GM18951 (cell line): ENCODE measurements around the gene UAP1L1.

Experiments used
- POLR2A ChIP-seq: IDR thresholded peaks from 4 replicates; pipeline ENCODE4 v1.6.1; 2011; ENCODE audit warnings: mild to moderate bottlenecking; ENCODE audit not compliant: insufficient read length, insufficient read depth; ENCODE audit errors: extremely low read depth
- in situ Hi-C: fragments of 300-500 bp; cut with MboI; formaldehyde crosslinking; loops from one replicate; pipeline ENCODE4 v1.12.0; 2022; ENCODE audit warnings: low sequenced_read_pairs, mixed read lengths, inconsistent platforms; ENCODE audit not compliant: unreplicated experiment

The UAP1L1 gene

DNA sequence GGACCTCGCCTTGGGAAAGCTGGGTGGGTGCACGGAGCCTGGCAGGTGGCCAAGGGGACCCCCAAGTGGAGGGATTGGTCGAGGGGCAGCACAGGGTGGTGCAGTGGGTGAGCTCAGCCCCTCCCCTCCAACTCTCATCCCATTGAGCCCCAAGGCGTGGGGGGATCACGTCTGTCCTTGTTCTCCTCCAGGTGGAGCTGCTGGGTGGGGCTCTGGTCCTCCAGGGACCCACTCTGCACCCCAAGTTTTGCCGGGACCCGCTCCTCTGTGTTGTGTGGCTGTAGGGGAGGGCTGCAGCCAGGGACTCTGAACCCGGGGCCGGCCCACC is 41.8 kb upstream of the UAP1L1 start:
- in situ Hi-C loops: loop anchor here (25.0 kb wide), 1 partner anchor 248 kb away; the partner anchor contains the start of genes CCDC183 and TMEM141
- no peak for TF ChIP-seq POLR2A

DNA sequence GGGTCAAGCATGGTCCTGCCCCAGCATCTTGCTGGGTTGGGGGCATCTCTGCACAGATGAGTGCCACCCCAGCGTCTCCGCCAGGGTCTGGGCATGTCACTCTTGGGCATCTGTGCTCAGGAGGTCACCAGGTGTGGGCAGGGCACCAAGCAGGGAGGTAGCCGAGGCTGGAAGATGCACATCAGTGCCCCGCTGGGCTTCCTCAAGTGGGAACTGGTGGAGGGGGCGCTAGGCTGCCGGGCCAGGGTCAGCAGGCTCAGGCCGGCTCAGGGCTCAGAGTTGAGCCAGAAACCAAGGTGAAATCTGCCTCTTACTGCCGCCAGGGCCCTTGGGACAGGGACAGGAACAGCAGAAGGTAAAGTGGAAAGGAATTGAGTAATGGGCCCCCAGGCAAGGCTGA is 41.4 kb upstream of the UAP1L1 start:
- in situ Hi-C loops: loop anchor here (25.0 kb wide), 1 partner anchor 249 kb away; the partner anchor contains the start of genes CCDC183 and TMEM141

DNA sequence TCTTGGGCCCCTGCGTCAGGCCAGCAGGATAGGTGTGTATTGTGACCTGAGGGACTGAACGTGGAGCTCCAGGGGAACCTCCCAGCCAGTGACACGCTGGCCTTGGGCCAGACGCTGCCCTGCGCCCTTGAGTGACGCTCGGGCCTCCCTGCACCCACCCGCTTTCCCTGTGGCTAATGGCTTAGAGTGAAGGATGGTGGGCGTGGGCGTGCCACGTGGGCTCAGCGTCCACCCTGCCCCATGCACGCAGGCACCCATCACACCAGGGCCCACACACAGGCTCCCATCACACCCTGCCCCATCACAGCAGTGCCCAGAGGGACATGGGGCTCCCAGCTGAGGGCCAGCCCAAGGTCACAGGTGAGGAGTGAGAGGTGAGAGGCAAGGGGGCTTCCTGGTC is 40.3 kb upstream of the UAP1L1 start:
- in situ Hi-C loops: loop anchor here (25.0 kb wide), 1 partner anchor 250 kb away; the partner anchor contains the start of genes CCDC183 and TMEM141
- TF ChIP-seq POLR2A: no peak

More for the DNA sequence above, 41.4 kb upstream of the UAP1L1 start:
- no peak for TF ChIP-seq POLR2A

DNA sequence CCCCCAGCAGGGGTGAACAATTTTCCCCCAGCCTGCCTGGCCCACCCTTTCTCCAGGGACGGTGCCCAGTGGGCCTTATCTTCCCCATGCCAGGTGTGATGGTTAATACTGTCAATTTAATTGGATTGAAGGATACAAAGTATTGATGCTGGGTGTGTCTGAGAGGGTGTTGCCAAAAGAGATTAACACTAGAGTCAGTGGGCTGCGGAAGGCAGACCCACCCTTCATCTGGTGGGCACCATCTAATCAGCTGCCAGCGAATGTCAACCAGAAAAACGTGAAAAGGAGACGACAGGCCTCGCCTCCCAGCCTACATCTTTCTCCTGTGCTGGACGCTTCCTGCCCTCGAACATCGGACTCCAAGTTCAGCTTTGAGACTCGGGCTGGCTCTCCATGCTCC is 39.8 kb upstream of the UAP1L1 start:
- TF ChIP-seq POLR2A: no peak
- in situ Hi-C loops: loop anchor here (25.0 kb wide), 1 partner anchor 250 kb away; the partner anchor contains the start of genes CCDC183 and TMEM141

DNA sequence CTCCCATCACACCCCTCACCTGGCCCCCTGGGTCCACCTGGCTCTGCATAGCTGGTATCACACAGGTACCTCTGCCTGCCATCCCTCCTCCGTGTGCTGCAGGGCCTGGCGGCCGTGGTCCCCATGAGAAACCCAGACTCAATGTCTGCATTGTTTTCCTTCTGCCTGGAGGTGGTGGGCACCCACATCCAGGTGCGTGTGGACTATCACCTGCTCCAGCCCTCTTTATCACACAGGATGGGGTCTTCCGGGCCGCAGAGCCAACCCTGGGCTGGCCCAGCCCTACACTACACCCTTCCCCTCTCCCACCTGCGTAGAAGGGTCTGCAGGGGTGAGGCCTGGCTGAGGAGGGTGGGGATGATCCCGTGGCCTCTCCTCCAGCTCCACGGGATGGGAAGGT is 38.4 kb upstream of the UAP1L1 start:
- in situ Hi-C loops: loop anchor here (25.0 kb wide), 1 partner anchor 252 kb away; the partner anchor contains the start of genes CCDC183 and TMEM141
- TF ChIP-seq POLR2A: no peak

DNA sequence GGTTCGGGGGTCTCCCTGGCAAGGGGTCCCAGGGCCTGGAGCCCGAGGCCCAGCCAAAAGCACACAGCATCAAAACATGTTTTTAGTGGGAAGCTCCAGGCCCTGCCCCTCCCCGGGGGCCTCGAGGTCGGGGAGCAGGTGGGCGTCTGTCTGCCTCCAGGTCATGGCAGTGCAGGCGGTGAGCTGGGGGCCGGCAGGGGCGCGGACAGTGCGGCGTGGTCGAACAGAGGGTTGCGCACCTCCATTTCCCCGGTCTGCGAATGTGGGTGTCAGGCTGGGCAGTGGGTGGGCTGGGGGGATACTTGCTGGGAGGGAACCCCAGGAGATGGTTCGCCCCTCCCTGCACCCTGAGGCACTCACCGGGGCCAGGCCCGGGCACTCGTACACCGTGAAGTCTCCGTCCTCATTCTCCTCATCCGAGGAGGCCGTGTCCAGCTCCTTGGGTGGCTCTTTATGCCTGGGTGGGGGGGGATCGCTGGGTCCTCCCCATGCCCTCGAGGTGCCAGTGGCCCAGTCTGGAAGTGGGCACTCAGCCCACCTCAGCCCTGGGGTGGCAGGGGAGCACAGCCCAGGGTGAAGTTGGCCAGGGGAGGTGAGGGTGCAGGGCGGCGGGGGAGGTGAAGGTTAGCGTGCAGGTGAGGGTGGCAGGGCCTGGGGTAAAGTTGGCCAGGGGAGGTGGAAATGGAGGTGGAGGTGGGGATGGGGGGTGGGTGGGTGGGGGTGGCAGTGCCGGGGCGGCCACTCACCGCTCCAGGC is 37.5 kb upstream of the UAP1L1 start:
- in situ Hi-C loops: loop anchor here (25.0 kb wide), 1 partner anchor 252 kb away; the partner anchor contains the start of genes CCDC183 and TMEM141
- no peak for TF ChIP-seq POLR2A

DNA sequence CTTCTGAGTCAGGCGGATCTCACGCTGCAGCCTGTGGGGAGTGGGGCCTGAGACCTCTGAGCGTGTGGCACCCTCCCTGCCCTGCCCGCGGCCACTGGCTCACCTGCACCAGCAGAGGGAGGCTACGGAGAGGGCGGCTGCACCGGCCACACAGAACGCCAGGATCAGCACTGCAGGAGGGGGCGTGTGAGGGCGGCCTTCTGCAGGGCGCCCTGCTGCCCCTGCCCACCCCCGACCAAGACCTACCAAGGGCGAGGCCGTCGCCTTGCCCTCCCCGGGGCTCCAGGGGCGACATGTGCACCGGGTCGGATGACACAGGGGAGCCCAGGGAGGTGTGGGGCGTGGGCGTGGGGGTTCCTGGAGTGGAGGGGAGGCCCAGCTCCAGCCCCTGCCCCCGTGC is 36.7 kb upstream of the UAP1L1 start:
- in situ Hi-C loops: loop anchor here (25.0 kb wide), 1 partner anchor 253 kb away; the partner anchor contains the start of genes CCDC183 and TMEM141
- TF ChIP-seq POLR2A: no peak

DNA sequence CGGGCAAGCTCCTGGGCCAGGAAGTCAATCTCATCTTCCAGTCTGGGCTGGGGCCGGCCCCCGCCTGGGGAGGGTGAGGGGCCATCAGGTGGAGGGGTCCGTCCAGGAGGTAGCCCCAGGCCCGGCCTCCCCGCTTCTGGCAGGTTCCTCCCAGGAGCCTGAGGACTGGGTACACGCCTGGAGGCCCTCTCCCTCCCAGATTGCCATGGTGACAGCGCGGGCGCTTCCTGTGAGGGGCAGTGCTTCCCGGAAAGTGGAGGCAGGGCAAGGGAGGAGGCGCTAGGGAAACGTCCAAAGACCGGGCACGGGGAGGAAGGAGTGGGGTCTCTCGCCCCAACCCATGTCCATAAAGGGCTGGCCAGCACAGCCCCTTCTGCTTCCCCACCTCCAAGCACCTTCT is 36.2 kb upstream of the UAP1L1 start:
- in situ Hi-C loops: loop anchor here (25.0 kb wide), 1 partner anchor 254 kb away; the partner anchor contains the start of genes CCDC183 and TMEM141
- no peak for TF ChIP-seq POLR2A

DNA sequence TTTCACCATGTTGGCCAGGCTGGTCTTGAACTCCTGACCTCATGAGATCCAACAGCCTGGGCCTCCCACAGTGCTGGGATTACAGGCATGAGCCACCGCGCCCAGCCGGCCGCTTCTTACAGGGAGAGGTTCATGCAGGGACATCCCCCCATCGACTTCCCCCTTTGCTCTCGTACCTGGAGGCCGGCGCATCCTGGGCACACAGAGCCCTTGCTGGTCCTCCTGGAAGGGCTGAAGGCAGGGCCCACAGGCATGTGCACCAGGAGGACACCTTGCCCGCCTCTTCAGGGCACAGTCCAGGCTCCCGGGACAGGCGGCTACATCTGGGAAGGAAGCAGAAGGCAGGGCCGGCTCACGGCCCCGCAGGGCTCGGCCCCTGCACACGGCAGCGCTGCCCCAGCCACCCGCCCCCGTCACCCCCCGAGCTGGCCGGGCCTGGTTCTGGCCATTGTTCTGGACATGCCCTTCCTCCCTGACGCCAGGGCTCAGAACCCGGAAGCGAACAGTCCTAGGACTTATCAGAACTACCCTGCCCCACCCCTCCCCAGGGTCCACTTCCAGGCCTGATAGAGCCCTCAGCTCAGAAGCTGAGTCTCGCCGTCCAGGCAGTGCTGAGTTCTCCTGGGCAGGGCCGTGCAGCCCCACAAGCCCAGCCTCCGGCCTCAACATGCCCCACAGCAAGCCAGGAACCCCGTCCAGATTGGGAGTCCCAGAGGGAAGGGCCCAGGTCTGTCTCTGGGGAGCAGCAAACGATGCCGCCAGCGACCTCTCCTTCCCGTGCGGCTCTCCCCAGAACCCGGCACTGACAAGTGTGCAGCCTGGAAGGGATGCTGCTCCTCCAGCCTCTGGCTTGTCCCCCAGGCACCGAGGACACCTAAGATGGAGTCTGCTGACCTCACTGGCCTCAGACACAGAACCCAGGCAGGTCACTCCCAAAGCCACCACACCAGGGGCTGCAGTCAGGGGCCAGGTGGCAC is 34.3 kb upstream of the UAP1L1 start:
- TF ChIP-seq POLR2A: no peak
- in situ Hi-C loops: loop anchor here (25.0 kb wide), 1 partner anchor 256 kb away; the partner anchor contains the start of genes CCDC183 and TMEM141

DNA sequence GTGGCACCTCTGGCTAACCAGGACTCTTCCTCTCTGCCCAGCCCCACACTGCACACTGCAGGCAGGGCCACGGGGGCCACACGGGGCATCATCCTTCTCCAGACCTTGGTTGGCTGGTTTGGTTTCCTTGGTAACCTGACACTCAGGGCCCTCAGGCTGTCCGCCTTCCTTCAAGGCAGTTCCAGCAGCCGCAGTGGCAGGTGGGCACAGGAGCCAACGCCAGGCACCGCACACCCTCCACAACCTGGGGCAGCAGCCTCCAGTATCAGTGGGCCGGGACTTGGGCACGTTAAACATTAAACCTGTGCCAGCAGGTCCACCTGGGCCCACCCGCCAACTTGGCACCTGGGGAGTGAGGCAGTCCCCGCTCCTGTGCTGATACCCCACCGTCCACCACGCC is 33.3 kb upstream of the UAP1L1 start:
- in situ Hi-C loops: loop anchor here (25.0 kb wide), 1 partner anchor 257 kb away; the partner anchor contains the start of genes CCDC183 and TMEM141
- no peak for TF ChIP-seq POLR2A

DNA sequence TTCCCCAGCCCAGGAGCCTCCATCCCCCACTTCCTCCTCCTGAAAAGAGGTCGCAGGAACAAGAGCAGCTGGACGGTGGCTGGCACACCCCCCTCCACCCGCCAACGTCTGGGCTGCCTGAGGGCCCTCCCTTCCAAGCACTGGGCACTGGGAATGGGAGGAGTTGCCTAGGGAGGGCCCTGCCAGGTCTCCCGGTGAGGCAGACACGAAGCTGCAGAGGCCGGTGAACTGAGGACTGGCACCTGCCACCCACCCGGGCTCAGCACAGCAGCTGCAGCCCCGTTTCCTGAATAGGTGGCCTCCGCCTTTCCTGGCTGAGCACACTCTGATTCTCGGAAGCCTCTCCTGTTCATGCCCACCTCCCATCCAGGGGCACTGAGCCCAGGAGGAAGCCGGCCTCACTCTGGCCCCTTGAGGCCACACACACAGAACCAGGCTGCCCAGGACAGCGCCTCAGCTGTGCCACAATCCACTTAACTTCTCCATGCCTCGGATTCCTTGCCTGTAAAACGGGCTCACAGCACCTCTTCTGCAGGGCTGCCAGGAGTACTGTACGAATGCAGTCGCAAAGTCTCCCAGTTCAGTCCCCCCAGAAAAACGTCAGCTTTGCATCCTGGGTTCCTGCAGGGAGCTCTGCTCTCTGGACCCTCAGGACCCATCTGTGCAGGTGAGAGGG is 32.7 kb upstream of the UAP1L1 start:
- no peak for TF ChIP-seq POLR2A
- in situ Hi-C loops: loop anchor here (25.0 kb wide), 1 partner anchor 257 kb away; the partner anchor contains the start of genes CCDC183 and TMEM141

DNA sequence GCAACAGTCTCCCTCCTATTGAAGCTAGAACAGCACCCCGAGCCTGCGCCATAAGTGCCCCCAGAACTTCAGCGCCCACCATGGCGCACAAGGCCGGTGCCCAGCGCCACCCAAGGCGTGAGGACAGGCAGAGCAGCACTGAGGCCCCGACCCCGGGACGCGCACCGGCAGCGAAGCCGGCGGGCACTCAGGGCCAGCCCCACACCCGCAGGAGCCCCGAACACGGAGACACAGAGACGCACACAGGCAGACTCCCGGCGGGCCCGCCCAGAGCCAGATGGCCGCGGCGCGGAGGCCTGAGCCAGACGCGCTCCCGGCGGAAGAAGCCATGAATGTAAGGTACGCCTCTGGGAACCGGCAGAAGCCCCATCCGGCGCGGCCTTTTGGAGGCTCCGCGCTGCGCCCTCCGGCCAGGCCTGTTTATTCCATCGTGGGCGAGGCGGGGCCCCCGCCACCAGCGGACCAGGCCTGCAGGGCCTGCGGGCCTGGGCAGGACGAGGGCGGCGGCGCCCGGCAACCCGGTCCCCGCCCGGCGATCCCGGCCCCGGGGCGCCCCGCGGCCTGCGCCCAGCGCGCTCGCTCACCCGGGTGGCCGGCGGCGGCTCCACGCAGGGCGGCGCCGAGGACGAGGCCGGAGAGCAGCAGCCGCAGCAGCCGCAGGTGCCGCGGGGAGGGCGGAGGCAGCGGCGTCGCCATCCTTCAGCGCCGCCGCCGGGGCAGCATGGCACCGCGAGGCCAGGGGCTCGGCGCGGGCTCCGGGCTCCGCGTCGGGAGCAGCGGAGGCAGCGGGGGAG is 31.8 kb upstream of the UAP1L1 start:
- no peak for TF ChIP-seq POLR2A
- in situ Hi-C loops: loop anchor here (25.0 kb wide), 1 partner anchor 258 kb away; the partner anchor contains the start of genes CCDC183 and TMEM141
